DMS 273 (cell line): Measurements from ENCODE around the gene NAXD.
"Not testable (repeated sequence)": the region's sequence is repeated elsewhere in the genome, so short reads cannot be mapped to it uniquely, and the experiment has no call there.

Experiments used
- DNase-seq: peaks from one replicate; lab custom pipeline; 2025; ENCODE audit not compliant: unreplicated experiment; lab: John Stamatoyannopoulos, UW

The NAXD gene

GRCh38 chr13:110615322-110616102 lies at the start of gene NAXD:
NAXD (plus strand) TSS chr13:110615545; CDS start chr13:110615602, 57 bp downstream.
- DNase-seq, result peak; percentile 95

- no peak for DNase-seq
These were observed 49.2 kb upstream of the NAXD start for GRCh38 chr13:110566171-110566570.

- DNase-seq, result no peak
These were observed 46.7 kb upstream of the NAXD start for GRCh38 chr13:110568612-110569011.

GRCh38 chr13:110569962-110570361 lies 45.4 kb upstream of the NAXD start:
- DNase-seq, result not testable (repeated sequence)

GRCh38 chr13:110570886-110571285 lies 44.5 kb upstream of the NAXD start:
- DNase-seq, result no peak

GRCh38 chr13:110571896-110572777 lies 43.2 kb upstream of the NAXD start:
- DNase-seq, result no peak

GRCh38 chr13:110572778-110573118 lies 42.6 kb upstream of the NAXD start:
- DNase-seq, result no peak

- DNase-seq, result no peak
These were observed 41.2 kb upstream of the NAXD start for GRCh38 chr13:110574161-110574560.

GRCh38 chr13:110575322-110576069 lies 39.8 kb upstream of the NAXD start:
- peak; percentile 26 for DNase-seq

GRCh38 chr13:110576070-110576394 lies 39.3 kb upstream of the NAXD start:
- DNase-seq, result no peak

GRCh38 chr13:110576736-110577476 lies 38.4 kb upstream of the NAXD start:
- no peak for DNase-seq

- no peak for DNase-seq
These were observed 37.0 kb upstream of the NAXD start for GRCh38 chr13:110578363-110578762.

GRCh38 chr13:110580800-110581199 lies 34.5 kb upstream of the NAXD start:
- no peak for DNase-seq

- no peak for DNase-seq
These were observed 33.7 kb upstream of the NAXD start for GRCh38 chr13:110581506-110582185.

GRCh38 chr13:110582421-110582954 lies 32.9 kb upstream of the NAXD start:
- no peak for DNase-seq

GRCh38 chr13:110583178-110583865 lies 32.0 kb upstream of the NAXD start:
- no peak for DNase-seq

- DNase-seq, result no peak
These were observed 25.5 kb upstream of the NAXD start for GRCh38 chr13:110589793-110590390.

GRCh38 chr13:110590577-110590976 lies 24.8 kb upstream of the NAXD start:
- DNase-seq, result no peak

GRCh38 chr13:110592665-110593064 lies 22.7 kb upstream of the NAXD start:
- no peak for DNase-seq
